Epithelial cell of prostate (primary cell): ENCODE data around the gene HSPA9.
A peak's percentile ranks its signal among the peaks of the same experiment; 100 is the strongest.

Source experiments
- DNase-seq: peaks from one replicate; pipeline ENCODE4 v3.0.0-alpha.2; 2011; ENCODE audit warnings: low read depth, low spot score
- H3K27ac ChIP-seq: fragments of 450-650 bp; 2 replicates; pipeline ENCODE4 v1.5.1; 2017; ENCODE audit warnings: mild to moderate bottlenecking

HSPA9 gene

GRCh38 chr5:138596105-138596881 lies 21.1 kb upstream of the HSPA9 start:
- DNase-seq, result no peak
- H3K27ac ChIP-seq, result no peak overlapping the region

- no peak overlapping the region for H3K27ac ChIP-seq
- DNase-seq, result no peak
These were observed 20.1 kb upstream of the HSPA9 start for GRCh38 chr5:138595180-138595795.

GRCh38 chr5:138594305-138595058 lies 19.3 kb upstream of the HSPA9 start:
- no peak overlapping the region for H3K27ac ChIP-seq
- no peak for DNase-seq

- no peak for DNase-seq
These were observed 13.0 kb upstream of the HSPA9 start for GRCh38 chr5:138588013-138588788.

GRCh38 chr5:138585157-138585556 lies 10.0 kb upstream of the HSPA9 start:
- H3K27ac ChIP-seq, result no peak overlapping the region
- DNase-seq, result no peak

More at GRCh38 chr5:138588013-138588788, 13.0 kb upstream of the HSPA9 start:
- no peak overlapping the region for H3K27ac ChIP-seq

GRCh38 chr5:138583984-138584637 lies 8.9 kb upstream of the HSPA9 start:
- no peak overlapping the region for H3K27ac ChIP-seq
- no peak for DNase-seq

GRCh38 chr5:138582959-138583358 lies 7.8 kb upstream of the HSPA9 start:
- no peak for DNase-seq
- H3K27ac ChIP-seq, result no peak overlapping the region

- no peak overlapping the region for H3K27ac ChIP-seq
- DNase-seq, result no peak
These were observed 5.6 kb upstream of the HSPA9 start for GRCh38 chr5:138580777-138581176.

GRCh38 chr5:138580001-138580400 lies 4.8 kb upstream of the HSPA9 start:
- DNase-seq, result no peak
- H3K27ac ChIP-seq, result no peak overlapping the region

- no peak overlapping the region for H3K27ac ChIP-seq
- no peak for DNase-seq
These were observed 4.3 kb upstream of the HSPA9 start for GRCh38 chr5:138579517-138579863.

- no peak for DNase-seq
- H3K27ac ChIP-seq, result no peak overlapping the region
These were observed 2.3 kb upstream of the HSPA9 start for GRCh38 chr5:138577452-138577851.

- peak overlapping the region; percentile 96 for H3K27ac ChIP-seq
- DNase-seq, result no peak
These were observed 432 bp downstream of the HSPA9 start for GRCh38 chr5:138574744-138575193.

GRCh38 chr5:138573949-138574670 lies 1.1 kb downstream of the HSPA9 start:
- DNase-seq, result no peak

GRCh38 chr5:138573223-138573622 lies 2.0 kb downstream of the HSPA9 start:
- H3K27ac ChIP-seq, result peak overlapping the region; percentile 96
- DNase-seq, result no peak

More at GRCh38 chr5:138573949-138574670, 1.1 kb downstream of the HSPA9 start:
- peak overlapping the region; percentile 96 for H3K27ac ChIP-seq

GRCh38 chr5:138570871-138571270 lies 4.3 kb downstream of the HSPA9 start:
- no peak for DNase-seq
- peak overlapping the region; percentile 96 for H3K27ac ChIP-seq

GRCh38 chr5:138569782-138570181 lies 5.4 kb downstream of the HSPA9 start:
- DNase-seq, result no peak
- H3K27ac ChIP-seq, result peak overlapping the region; percentile 96

- H3K27ac ChIP-seq, result peak overlapping the region; percentile 96
- no peak for DNase-seq
These were observed 7.0 kb downstream of the HSPA9 start for GRCh38 chr5:138568061-138568824.

- peak overlapping the region; percentile 96 for H3K27ac ChIP-seq
- no peak for DNase-seq
These were observed 8.4 kb downstream of the HSPA9 start for GRCh38 chr5:138566792-138567191.
